Body of pancreas (tissue), 4 donors: ENCODE data around the gene HAUS7.

Source experiments
- POLR2A ChIP-seq, 3 donors: fragments of 450-650 bp; IDR thresholded peaks; one replicate each; pipeline ENCODE4 v1.6.1; 2016; ENCODE audit warnings: antibody characterized with exemption in 3 of 3, mild to moderate bottlenecking in 2 of 3
- TF ChIP-seq, protein P1 (sequence below), 7 experiments: fragments of 450-650 bp in 4 of 7; fragments of 200-600 bp in 3 of 7; sonication (generic) in 3 of 7; IDR thresholded peaks; one replicate each; pipeline ENCODE4 v1.5.1; 2016 to 2019; ENCODE audit warnings: antibody characterized with exemption in 7 of 7

DNA sequence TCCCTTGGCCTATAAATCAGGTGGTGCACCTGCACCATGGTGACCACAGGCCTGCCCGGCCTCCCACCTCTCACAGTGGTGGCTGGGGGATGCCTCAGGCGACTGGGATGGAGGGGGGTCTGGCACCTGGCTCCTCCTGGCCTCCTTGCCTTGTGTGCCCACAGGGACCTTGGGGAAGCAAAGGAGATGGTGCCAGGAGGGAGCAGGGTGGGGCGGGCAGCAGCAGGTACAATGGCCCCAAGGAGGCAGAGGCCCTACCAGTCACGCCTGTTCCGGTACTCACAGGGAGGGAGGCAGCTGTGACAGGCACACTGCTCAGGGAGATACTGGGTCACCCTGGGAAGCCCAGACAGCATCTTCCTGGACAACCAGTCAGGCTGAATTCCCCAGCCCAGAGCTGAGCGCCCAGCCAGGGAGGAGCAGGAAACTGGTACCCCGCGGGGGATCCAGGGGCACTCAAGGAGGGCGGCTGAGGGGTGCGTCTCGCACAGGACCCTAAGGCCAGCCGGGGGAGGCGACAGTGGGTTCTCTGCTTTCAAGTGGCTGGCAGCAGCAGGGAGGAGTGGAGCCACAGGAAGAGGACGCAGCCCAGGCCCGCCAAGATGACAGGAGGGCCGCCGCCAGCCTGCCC is 23.3 kb downstream of the HAUS7 start:
- TF ChIP-seq, protein P1, sequence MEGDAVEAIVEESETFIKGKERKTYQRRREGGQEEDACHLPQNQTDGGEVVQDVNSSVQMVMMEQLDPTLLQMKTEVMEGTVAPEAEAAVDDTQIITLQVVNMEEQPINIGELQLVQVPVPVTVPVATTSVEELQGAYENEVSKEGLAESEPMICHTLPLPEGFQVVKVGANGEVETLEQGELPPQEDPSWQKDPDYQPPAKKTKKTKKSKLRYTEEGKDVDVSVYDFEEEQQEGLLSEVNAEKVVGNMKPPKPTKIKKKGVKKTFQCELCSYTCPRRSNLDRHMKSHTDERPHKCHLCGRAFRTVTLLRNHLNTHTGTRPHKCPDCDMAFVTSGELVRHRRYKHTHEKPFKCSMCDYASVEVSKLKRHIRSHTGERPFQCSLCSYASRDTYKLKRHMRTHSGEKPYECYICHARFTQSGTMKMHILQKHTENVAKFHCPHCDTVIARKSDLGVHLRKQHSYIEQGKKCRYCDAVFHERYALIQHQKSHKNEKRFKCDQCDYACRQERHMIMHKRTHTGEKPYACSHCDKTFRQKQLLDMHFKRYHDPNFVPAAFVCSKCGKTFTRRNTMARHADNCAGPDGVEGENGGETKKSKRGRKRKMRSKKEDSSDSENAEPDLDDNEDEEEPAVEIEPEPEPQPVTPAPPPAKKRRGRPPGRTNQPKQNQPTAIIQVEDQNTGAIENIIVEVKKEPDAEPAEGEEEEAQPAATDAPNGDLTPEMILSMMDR (IDR thresholded peaks at IDR 0.05) = no peak
- TF ChIP-seq POLR2A (IDR thresholded peaks at IDR 0.05) = no peak
